ENCODE data around the gene MAN2C1. TPM values are rescaled to one million over a fixed set of nuclear protein-coding genes. Genes with fewer than 3 reads are reported as not detected.

Gene MAN2C1
- total RNA-seq, 1 donor: 123 TPM

- no peak for TF ChIP-seq CTCF (IDR thresholded peaks at IDR 0.05; ENCODE audit: insufficient read depth, low read depth, low read length)
- no peak for DNase-seq (ENCODE audit: low read depth)
- peak overlapping the region; percentile 93 for H3K4me3 ChIP-seq (ENCODE audit: low read depth, low read length)
Observed at GRCh38 chr15:75367406-75367912, 948 bp downstream of the MAN2C1 start.

GRCh38 chr15:75367006-75367405 is 1.4 kb downstream of the MAN2C1 start:
- no peak for DNase-seq (ENCODE audit: low read depth)
- no peak overlapping the region for H3K4me3 ChIP-seq (ENCODE audit: low read depth, low read length)
- no peak for TF ChIP-seq CTCF (IDR thresholded peaks at IDR 0.05; ENCODE audit: insufficient read depth, low read depth, low read length)

GRCh38 chr15:75366163-75366562 is 2.2 kb downstream of the MAN2C1 start:
- no peak overlapping the region for H3K4me3 ChIP-seq (ENCODE audit: low read depth, low read length)
- TF ChIP-seq CTCF (IDR thresholded peaks at IDR 0.05; ENCODE audit: insufficient read depth, low read depth, low read length): no peak
- DNase-seq (ENCODE audit: low read depth): no peak

GRCh38 chr15:75364881-75365280 is 3.5 kb downstream of the MAN2C1 start:
- TF ChIP-seq CTCF (IDR thresholded peaks at IDR 0.05; ENCODE audit: insufficient read depth, low read depth, low read length): no peak
- H3K4me3 ChIP-seq (ENCODE audit: low read depth, low read length): no peak overlapping the region
- DNase-seq (ENCODE audit: low read depth): no peak

- no peak for DNase-seq (ENCODE audit: low read depth)
- no peak overlapping the region for H3K4me3 ChIP-seq (ENCODE audit: low read depth, low read length)
- TF ChIP-seq CTCF (IDR thresholded peaks at IDR 0.05; ENCODE audit: insufficient read depth, low read depth, low read length): no peak
Observed at GRCh38 chr15:75363786-75364185, 4.6 kb downstream of the MAN2C1 start.

- no peak for TF ChIP-seq CTCF (IDR thresholded peaks at IDR 0.05; ENCODE audit: insufficient read depth, low read depth, low read length)
- DNase-seq (ENCODE audit: low read depth): no peak
- no peak overlapping the region for H3K4me3 ChIP-seq (ENCODE audit: low read depth, low read length)
Observed at GRCh38 chr15:75362642-75363249, 5.7 kb downstream of the MAN2C1 start.

All from fibroblast of villous mesenchyme (primary cell).